GM21825 (cell line): ENCODE results near the gene SEMA5A.

ENCODE experiments used
- ATAC-seq: cut with Tn5 transposase; IDR thresholded peaks from one replicate; pipeline ENCODE4 v1.9.1; 2021; ENCODE audit warnings: mild to moderate bottlenecking, moderate library complexity; ENCODE audit not compliant: unreplicated experiment

Gene SEMA5A

GRCh38 chr5:9297134-9297533 is 248.7 kb downstream of the SEMA5A start:
- ATAC-seq: no peak

- no peak for ATAC-seq
Measured at GRCh38 chr5:9295466-9295801, 250.4 kb downstream of the SEMA5A start.

- no peak for ATAC-seq
Measured at GRCh38 chr5:9294793-9295465, 250.9 kb downstream of the SEMA5A start.

- no peak for ATAC-seq
Measured at GRCh38 chr5:9288234-9288633, 257.6 kb downstream of the SEMA5A start.

GRCh38 chr5:9284781-9285307 is 261.0 kb downstream of the SEMA5A start:
- no peak for ATAC-seq

GRCh38 chr5:9284272-9284671 is 261.6 kb downstream of the SEMA5A start:
- ATAC-seq: no peak

GRCh38 chr5:9283473-9283872 is 262.4 kb downstream of the SEMA5A start:
- no peak for ATAC-seq

- ATAC-seq: no peak
Measured at GRCh38 chr5:9283021-9283420, 262.9 kb downstream of the SEMA5A start.

- ATAC-seq: no peak
Measured at GRCh38 chr5:9282211-9282610, 263.7 kb downstream of the SEMA5A start.

GRCh38 chr5:9279774-9280173 is 266.1 kb downstream of the SEMA5A start:
- no peak for ATAC-seq

GRCh38 chr5:9278921-9279603 is 266.8 kb downstream of the SEMA5A start:
- no peak for ATAC-seq

- ATAC-seq: no peak
Measured at GRCh38 chr5:9269014-9269413, 276.9 kb downstream of the SEMA5A start.

GRCh38 chr5:9268226-9268625 is 277.6 kb downstream of the SEMA5A start:
- ATAC-seq: no peak

GRCh38 chr5:9265441-9266287 is 280.2 kb downstream of the SEMA5A start:
- no peak for ATAC-seq

- no peak for ATAC-seq
Measured at GRCh38 chr5:9264301-9264700, 281.6 kb downstream of the SEMA5A start.

- ATAC-seq: no peak
Measured at GRCh38 chr5:9263656-9264055, 282.2 kb downstream of the SEMA5A start.

GRCh38 chr5:9251379-9251980 is 294.4 kb downstream of the SEMA5A start:
- ATAC-seq: no peak

GRCh38 chr5:9249231-9249630 is 296.6 kb downstream of the SEMA5A start:
- ATAC-seq: no peak

- no peak for ATAC-seq
Measured at GRCh38 chr5:9245071-9245470, 300.8 kb downstream of the SEMA5A start.

- ATAC-seq: no peak
Measured at GRCh38 chr5:9244417-9244816, 301.5 kb downstream of the SEMA5A start.
